ENCODE results near the gene ACO1. TPM values are rescaled to one million over a fixed set of nuclear protein-coding genes. Genes with fewer than 3 reads are reported as not detected.
A peak's percentile ranks its signal among the peaks of the same experiment; 100 is the strongest.

The ACO1 gene
- total RNA-seq, 1 experiment from 2014 or later, result 36.2 TPM

GRCh38 chr9:32349013-32349412, 35.4 kb upstream of the ACO1 start:
- H4K20me1 ChIP-seq (ENCODE audit: insufficient read depth), result no peaks in the 10 kb centered on the region
- ChIA-PET POLR2A (no interaction called here), CTCF (no interaction called here), RAD21 (ENCODE audit: low non-redundant PET in 1 of 2, low total read pairs in 2 of 2, uncharacterized antibody in 2 of 2, unreplicated experiment in 2 of 2) (no interaction called here)
- no peak overlapping the region for H3K4me2 ChIP-seq (ENCODE audit: low read length)
- H3K4me3 ChIP-seq (replicated peaks in 1 of 2; ENCODE audit: low read depth in 1 of 2, low read length in 2 of 2), result no peak overlapping the region
- H3K27ac ChIP-seq (ENCODE audit: low read depth, low read length), result no peak overlapping the region
- no peaks in the 10 kb centered on the region for H3K4me1 ChIP-seq (ENCODE audit: control insufficient read depth in 1 of 2, insufficient read depth in 2 of 2, low read length in 2 of 2)
- H3K9me2 ChIP-seq (ENCODE audit: insufficient read depth), result no peaks in the 10 kb centered on the region
- H2AFZ ChIP-seq (ENCODE audit: low read depth, low read length, poor library complexity, severe bottlenecking), result no peak overlapping the region
- intact Hi-C loops (cut with micrococcal nuclease), result no loop called here
- no peaks in the 10 kb centered on the region for H3K36me3 ChIP-seq (ENCODE audit: control insufficient read depth in 1 of 2, insufficient read depth in 2 of 2, low read length in 2 of 2)
- TF ChIP-seq ZFX (IDR thresholded peaks at IDR 0.05), result no peak
- TF ChIP-seq POLR2AphosphoS5 (IDR thresholded peaks at IDR 0.05; ENCODE audit: low read depth, low read length), result no peak
- no peaks in the 10 kb centered on the region for H3K9me3 ChIP-seq (ENCODE audit: control insufficient read depth in 1 of 2, insufficient read depth in 1 of 2, low read depth in 1 of 2, low read length in 2 of 2)
- 0 out of 2 replicates have a peak, but pooled peaks cover 3% of the 10 kb centered on the region for H3K27me3 ChIP-seq (ENCODE audit: insufficient read depth, low read length)
- DNase-seq (ENCODE audit: low read depth, low spot score) (no peak), ATAC-seq (no peak)
- no peak overlapping the region for H3K9ac ChIP-seq (ENCODE audit: low read length)
- BruUV-seq (replicated peaks), result no TSS peak
- H3K79me2 ChIP-seq (ENCODE audit: insufficient read depth, low read length), result no peaks in the 10 kb centered on the region

DNA sequence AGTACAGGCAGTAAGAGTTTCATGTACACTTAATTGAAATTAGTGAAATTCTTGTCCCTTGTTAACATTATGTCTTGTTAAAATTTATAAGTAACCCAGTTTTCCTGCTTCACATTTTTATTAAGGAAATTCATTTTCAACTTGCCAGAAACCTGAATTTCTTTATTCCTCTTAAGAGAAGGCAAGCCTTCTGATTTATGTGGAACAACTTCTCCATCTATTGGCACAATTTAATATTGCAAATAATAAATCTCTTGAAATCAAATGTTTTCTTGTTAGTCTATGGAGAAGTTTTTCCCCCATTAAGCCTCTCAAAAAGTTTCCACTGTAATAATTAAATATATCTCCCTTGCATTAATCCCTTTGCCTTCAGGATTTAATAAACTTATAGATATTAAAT, 33.8 kb upstream of the ACO1 start:
- Histone ChIP-seq H4K20me1 (ENCODE audit: insufficient read depth) (no peaks in the 10 kb centered on the region), H3K79me2 (ENCODE audit: insufficient read depth, low read length) (no peaks in the 10 kb centered on the region), H2AFZ (ENCODE audit: low read depth, low read length, poor library complexity, severe bottlenecking) (no peak overlapping the region), H3K36me3 (ENCODE audit: control insufficient read depth in 1 of 2, insufficient read depth in 2 of 2, low read length in 2 of 2) (no peaks in the 10 kb centered on the region), H3K9me2 (ENCODE audit: insufficient read depth) (no peaks in the 10 kb centered on the region), H3K4me1 (ENCODE audit: control insufficient read depth in 1 of 2, insufficient read depth in 2 of 2, low read length in 2 of 2) (no peaks in the 10 kb centered on the region), H3K27ac (ENCODE audit: low read depth, low read length) (no peak overlapping the region), H3K27me3 (ENCODE audit: insufficient read depth, low read length) (0 out of 2 replicates have a peak, but pooled peaks cover 3% of the 10 kb centered on the region), H3K4me3 (replicated peaks in 1 of 2; ENCODE audit: low read depth in 1 of 2, low read length in 2 of 2) (no peak overlapping the region), H3K9me3 (ENCODE audit: control insufficient read depth in 1 of 2, insufficient read depth in 1 of 2, low read depth in 1 of 2, low read length in 2 of 2) (no peaks in the 10 kb centered on the region), H3K9ac (ENCODE audit: low read length) (no peak overlapping the region), H3K4me2 (ENCODE audit: low read length) (peak overlapping the region; percentile 29; the same call in 1 of the 2 replicates)
- intact Hi-C loops (cut with micrococcal nuclease), result loop anchor here (5.0 kb wide), 1 partner anchor 203 kb away; no protein-coding TSS in a partner anchor
- ChIA-PET RAD21 (ENCODE audit: low non-redundant PET in 1 of 2, low total read pairs in 2 of 2, uncharacterized antibody in 2 of 2, unreplicated experiment in 2 of 2) (no interaction called here), CTCF (interaction anchor here (0.8 to 2.0 kb wide), 2 partner anchors 13 to 99 kb away, joined by 3 to 6 read pairs; no protein-coding TSS in a partner anchor), POLR2A (no interaction called here)
- peak; percentile 10 for DNase-seq (ENCODE audit: low read depth, low spot score)
- BruUV-seq (replicated peaks), result no TSS peak
- TF ChIP-seq EGR1 (IDR thresholded peaks at IDR 0.05; ENCODE audit: low read depth) (no peak), ZBTB33 (IDR thresholded peaks at IDR 0.05; ENCODE audit: extremely low read depth, insufficient replicate concordance, low read length) (no peak), CTCF (IDR thresholded peaks at IDR 0.05 in 2 of 3, conservative IDR thresholded peaks at IDR 0.05 in 1 of 3; ENCODE audit: borderline replicate concordance in 1 of 3, insufficient read depth in 1 of 3, low read depth in 2 of 3, low read length in 2 of 3) (peak in 2 of 3 experiments; percentile 8 to 54; a peak in 3 of 6 replicates), CEBPB (IDR thresholded peaks at IDR 0.05; ENCODE audit: low read depth) (no peak), EZH2phosphoT487 (IDR thresholded peaks at IDR 0.05; ENCODE audit: borderline replicate concordance) (no peak), EZH2 (IDR thresholded peaks at IDR 0.05) (no peak), RAD21 (IDR thresholded peaks at IDR 0.05; ENCODE audit: low read depth) (peak; percentile 57), ZNF274 (IDR thresholded peaks at IDR 0.05; ENCODE audit: low read depth, low read length) (no peak)
- no peak for ATAC-seq
